Calu3 (cell line): ENCODE results near the gene PDX1. TPM values are rescaled to one million over a fixed set of nuclear protein-coding genes. Genes with fewer than 3 reads are reported as not detected.

ENCODE experiments used
- BruUV-seq: library from RNA; stranded (reverse); fragments of 400-500 nt; replicated peaks from 2 replicates; lab custom pipeline; 2021; lab: Mats Ljungman, UMichigan
- CTCF ChIA-PET: fragments of 300-600 bp; sonication (Branson Sonifier 250); formaldehyde crosslinking; loops from one replicate; lab custom pipeline; 2022; ENCODE audit warnings: antibody characterized with exemption; lab: Charles Lee
- DNase-seq: peaks from one replicate; pipeline ENCODE4 v3.0.0; 2022
- H3K27ac Mint-ChIP-seq: one replicate; pipeline ENCODE4 v1.8.0; 2022; ENCODE audit warnings: mixed read lengths; ENCODE audit not compliant: unreplicated experiment
- H3K27me3 Mint-ChIP-seq: one replicate; pipeline ENCODE4 v1.8.0; 2022; ENCODE audit warnings: mixed read lengths; ENCODE audit not compliant: unreplicated experiment
- H3K36me3 Mint-ChIP-seq: one replicate; pipeline ENCODE4 v1.8.0; 2022; ENCODE audit warnings: mild to moderate bottlenecking, moderate library complexity, mixed read lengths; ENCODE audit not compliant: insufficient read depth, unreplicated experiment
- H3K4me1 Mint-ChIP-seq: one replicate; pipeline ENCODE4 v1.8.0; 2022; ENCODE audit warnings: mild to moderate bottlenecking, low read depth, mixed read lengths; ENCODE audit not compliant: unreplicated experiment
- H3K4me3 Mint-ChIP-seq: one replicate; pipeline ENCODE4 v1.8.0; 2022; ENCODE audit warnings: mild to moderate bottlenecking, low read depth, moderate library complexity, mixed read lengths; ENCODE audit not compliant: unreplicated experiment
- H3K9me3 Mint-ChIP-seq: one replicate; pipeline ENCODE4 v1.8.0; 2022; ENCODE audit warnings: low read depth, mixed read lengths; ENCODE audit not compliant: unreplicated experiment
- CTCF ChIP-seq: fragments of 200-600 bp; IDR thresholded peaks from one replicate; pipeline ENCODE4 v1.8.0; 2022; ENCODE audit warnings: antibody characterized with exemption; ENCODE audit not compliant: unreplicated experiment
- intact Hi-C: fragments of 100-400 bp; cut with micrococcal nuclease; formaldehyde crosslinking; loops from one replicate; pipeline ENCODE4 v1.10.0; 2022; ENCODE audit not compliant: unreplicated experiment
- total RNA-seq: library from RNA; stranded (reverse); gene quantifications from 2 replicates; pipeline ENCODE4 v1.2.3, GENCODE V29; 2022

The PDX1 gene
- total RNA-seq, 1 experiment from 2014 or later, result 1.8 TPM

- H3K27ac Mint-ChIP-seq, result no peak overlapping the region
These were observed 8.3 kb upstream of the PDX1 start for GRCh38 chr13:27911521-27911920.

GRCh38 chr13:27913160-27913559 is 6.6 kb upstream of the PDX1 start:
- intact Hi-C loops, result no loop called here
- DNase-seq, result no peak
- no peak overlapping the region for H3K27ac Mint-ChIP-seq
- H3K36me3 Mint-ChIP-seq, result peaks cover 5% of the 10 kb centered on the region
- no peaks in the 10 kb centered on the region for H3K27me3 Mint-ChIP-seq
- H3K4me1 Mint-ChIP-seq, result peaks cover 12% of the 10 kb centered on the region
- BruUV-seq, result no TSS peak
- CTCF ChIA-PET, result no interaction called here
- H3K4me3 Mint-ChIP-seq, result no peak overlapping the region
- H3K9me3 Mint-ChIP-seq, result no peaks in the 10 kb centered on the region
- no peak for TF ChIP-seq CTCF

More at GRCh38 chr13:27911521-27911920, 8.3 kb upstream of the PDX1 start:
- DNase-seq, result no peak
- intact Hi-C loops, result no loop called here
- TF ChIP-seq CTCF, result no peak
- Mint-ChIP-seq H3K4me1 (peaks cover 12% of the 10 kb centered on the region), H3K4me3 (no peak overlapping the region), H3K36me3 (no peaks in the 10 kb centered on the region), H3K9me3 (no peaks in the 10 kb centered on the region), H3K27me3 (no peaks in the 10 kb centered on the region)
- CTCF ChIA-PET, result interaction anchor here (0.6 to 0.8 kb wide), 3 partner anchors 10 to 82 kb away, joined by 3 to 5 read pairs (median 4); no protein-coding TSS in a partner anchor
- no TSS peak for BruUV-seq

GRCh38 chr13:27915301-27916207 is 4.2 kb upstream of the PDX1 start:
- Mint-ChIP-seq H3K27me3 (no peaks in the 10 kb centered on the region), H3K36me3 (peaks cover 14% of the 10 kb centered on the region), H3K9me3 (no peaks in the 10 kb centered on the region), H3K27ac (no peak overlapping the region), H3K4me1 (peaks cover 12% of the 10 kb centered on the region), H3K4me3 (peak overlapping the region; percentile 1)
- CTCF ChIA-PET, result interaction anchor here (1.4 kb wide), 1 partner anchor 46 kb away, joined by 3 read pairs; no protein-coding TSS in a partner anchor
- DNase-seq, result no peak
- no peak for TF ChIP-seq CTCF
- BruUV-seq, result no TSS peak
- intact Hi-C loops, result no loop called here

- H3K9me3 Mint-ChIP-seq, result no peaks in the 10 kb centered on the region
- H3K4me3 Mint-ChIP-seq, result peak overlapping the region; percentile 67
- intact Hi-C loops, result no loop called here
- H3K27me3 Mint-ChIP-seq, result no peaks in the 10 kb centered on the region
- H3K4me1 Mint-ChIP-seq, result peaks cover 12% of the 10 kb centered on the region
- no peak for TF ChIP-seq CTCF
- H3K27ac Mint-ChIP-seq, result no peak overlapping the region
- no peak for DNase-seq
- peaks cover 20% of the 10 kb centered on the region for H3K36me3 Mint-ChIP-seq
- no TSS peak for BruUV-seq
- CTCF ChIA-PET, result no interaction called here
These were observed 2.5 kb upstream of the PDX1 start for GRCh38 chr13:27917121-27917947.
